HUES6 (cell line): ENCODE results near the gene PSMC3IP.

ENCODE experiments used
- H3K27ac ChIP-seq: 2 replicates; pipeline ENCODE4 v1.7.0; 2013; ENCODE audit warnings: low read depth, mild to moderate bottlenecking, low read length, inconsistent platforms
- H3K27me3 ChIP-seq: 2 replicates; pipeline ENCODE4 v1.6.1; 2013; ENCODE audit warnings: low read length; ENCODE audit not compliant: control insufficient read depth, insufficient read depth
- H3K36me3 ChIP-seq: 2 replicates; pipeline ENCODE4 v1.6.1; 2013; ENCODE audit warnings: low read length; ENCODE audit not compliant: control insufficient read depth, insufficient read depth
- H3K4me1 ChIP-seq: 2 replicates; pipeline ENCODE4 v1.6.1; 2013; ENCODE audit warnings: low read length; ENCODE audit not compliant: control insufficient read depth, insufficient read depth
- H3K4me3 ChIP-seq: 2 replicates; pipeline ENCODE4 v1.5.1; 2013; ENCODE audit warnings: low read depth, low read length
- H3K9ac ChIP-seq: one replicate; pipeline ENCODE4 v1.6.1; 2013; ENCODE audit warnings: mild to moderate bottlenecking, low read length
- H3K9me3 ChIP-seq: 2 replicates; pipeline ENCODE4 v1.6.1; 2013; ENCODE audit warnings: low read depth, low read length; ENCODE audit not compliant: control insufficient read depth, insufficient read depth

Gene PSMC3IP

GRCh38 chr17:42584880-42585279 is 7.4 kb upstream of the PSMC3IP start:
- Histone ChIP-seq H3K36me3 (peaks cover 87% of the 10 kb centered on the region), H3K9me3 (no peaks in the 10 kb centered on the region), H3K27me3 (no peaks in the 10 kb centered on the region), H3K4me3 (no peak overlapping the region), H3K9ac (no peak overlapping the region), H3K4me1 (no peaks in the 10 kb centered on the region), H3K27ac (no peak overlapping the region)

GRCh38 chr17:42581744-42582270 is 4.3 kb upstream of the PSMC3IP start:
- no peak overlapping the region for H3K27ac ChIP-seq
- H3K4me3 ChIP-seq: no peak overlapping the region
- no peaks in the 10 kb centered on the region for H3K27me3 ChIP-seq
- H3K9ac ChIP-seq: no peak overlapping the region
- no peaks in the 10 kb centered on the region for H3K9me3 ChIP-seq
- H3K4me1 ChIP-seq: peaks cover 4% of the 10 kb centered on the region; the same call in 1 of the 2 replicates
- H3K36me3 ChIP-seq: peaks cover 64% of the 10 kb centered on the region

DNA sequence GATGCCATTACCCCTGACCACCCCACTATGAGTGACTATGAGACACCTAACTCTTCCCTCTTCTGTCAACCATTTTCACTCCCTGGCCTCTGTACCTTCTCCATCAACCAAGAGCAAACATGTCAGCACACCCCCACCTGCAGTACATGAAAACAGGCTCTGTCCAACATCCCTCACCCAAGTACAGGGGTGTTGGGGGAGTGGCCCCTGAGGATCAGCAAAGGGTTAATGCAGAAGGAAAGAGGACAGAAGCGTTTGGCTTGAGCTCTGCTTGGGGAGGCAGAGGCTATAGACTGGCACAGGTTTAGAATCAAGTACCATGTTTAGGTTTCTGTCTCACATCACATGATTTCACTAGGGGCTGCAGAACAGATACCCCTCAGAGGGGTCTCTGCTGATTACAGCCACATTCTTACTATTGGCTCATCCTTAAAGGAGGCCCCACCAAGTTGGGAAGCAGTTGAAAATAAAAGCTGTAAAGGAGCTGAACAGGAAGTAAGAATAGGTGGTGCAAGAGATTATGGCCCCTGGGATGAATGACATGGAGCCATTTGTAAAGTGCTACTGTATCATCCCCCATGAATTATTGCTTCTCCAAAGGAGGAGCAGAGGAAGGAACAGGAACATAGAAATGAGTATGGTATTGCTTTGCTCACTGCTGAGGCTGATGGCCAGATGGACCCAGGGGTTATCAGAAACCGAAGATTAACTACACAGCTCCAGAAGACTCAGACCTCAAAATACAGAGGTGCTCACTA is 2.4 kb upstream of the PSMC3IP start:
- H3K36me3 ChIP-seq: peaks cover 51% of the 10 kb centered on the region
- no peaks in the 10 kb centered on the region for H3K27me3 ChIP-seq
- H3K9me3 ChIP-seq: no peaks in the 10 kb centered on the region
- H3K4me3 ChIP-seq: no peak overlapping the region
- no peak overlapping the region for H3K9ac ChIP-seq
- H3K27ac ChIP-seq: no peak overlapping the region
- peaks cover 7% of the 10 kb centered on the region; the same call in 1 of the 2 replicates for H3K4me1 ChIP-seq

DNA sequence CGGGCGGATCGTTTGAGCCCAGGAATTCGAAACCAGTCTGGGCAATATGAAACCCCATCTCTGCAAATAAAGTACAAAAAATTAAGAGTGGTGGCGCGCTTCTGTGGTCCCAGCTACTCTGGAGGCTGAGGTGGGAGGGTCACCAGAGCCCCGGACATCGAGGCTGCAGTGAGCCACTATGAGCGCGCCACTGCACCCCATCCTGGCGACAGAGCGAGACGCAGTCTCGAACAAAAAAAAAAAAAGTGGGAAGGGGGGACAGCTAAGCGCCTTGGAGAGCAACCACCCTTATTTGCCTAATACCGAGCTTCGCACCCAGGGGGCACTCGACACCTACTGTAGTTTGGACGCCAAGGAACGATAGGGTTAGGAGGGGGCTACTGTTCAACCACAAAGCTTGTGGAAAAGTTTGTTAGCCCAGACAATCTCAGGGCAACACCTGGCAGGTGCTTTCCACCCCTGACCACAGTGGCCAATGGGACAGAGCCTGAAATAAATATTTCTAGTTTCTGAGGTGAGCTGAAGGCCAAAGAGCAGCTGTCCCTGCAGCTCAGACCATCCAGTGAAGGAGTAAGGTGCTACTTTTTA is 847 bp upstream of the PSMC3IP start:
- Histone ChIP-seq H3K27me3 (no peaks in the 10 kb centered on the region), H3K4me3 (peak overlapping the region; percentile 92), H3K36me3 (peaks cover 52% of the 10 kb centered on the region), H3K9ac (peak overlapping the region; percentile 89), H3K4me1 (peaks cover 7% of the 10 kb centered on the region; the same call in 1 of the 2 replicates), H3K27ac (peak overlapping the region; percentile 73; the same call in 1 of the 2 replicates), H3K9me3 (no peaks in the 10 kb centered on the region)

DNA sequence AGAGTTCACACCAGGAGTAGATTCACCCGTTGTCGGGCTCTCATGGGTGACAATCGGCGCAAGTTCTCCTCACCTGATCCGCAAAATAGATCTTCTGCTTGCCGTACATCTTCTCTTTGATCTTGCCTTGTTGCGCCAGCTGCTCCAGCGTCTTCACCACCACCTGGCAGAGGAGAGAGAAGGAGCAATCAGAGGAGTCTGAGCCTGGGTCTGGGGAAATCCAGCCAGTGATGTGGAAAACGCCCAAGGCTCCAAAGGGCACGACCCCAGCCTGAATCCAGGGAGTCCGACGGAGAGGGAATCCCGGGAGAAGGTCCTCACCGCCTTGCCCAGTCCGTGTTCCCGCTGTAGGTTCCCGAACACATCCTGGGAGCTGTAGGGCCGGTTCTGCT is 393 bp downstream of the PSMC3IP start:
- Histone ChIP-seq H3K27me3 (no peaks in the 10 kb centered on the region), H3K36me3 (peaks cover 51% of the 10 kb centered on the region), H3K4me1 (peaks cover 7% of the 10 kb centered on the region; the same call in 1 of the 2 replicates), H3K9ac (peak overlapping the region; percentile 89), H3K4me3 (peak overlapping the region; percentile 92), H3K9me3 (no peaks in the 10 kb centered on the region), H3K27ac (peak overlapping the region; percentile 41; the same call in 1 of the 2 replicates)

- H3K27ac ChIP-seq: no peak overlapping the region
- H3K4me3 ChIP-seq: no peak overlapping the region
- H3K27me3 ChIP-seq: no peaks in the 10 kb centered on the region
- H3K4me1 ChIP-seq: peaks cover 7% of the 10 kb centered on the region; the same call in 1 of the 2 replicates
- peaks cover 57% of the 10 kb centered on the region for H3K36me3 ChIP-seq
- no peak overlapping the region for H3K9ac ChIP-seq
- no peaks in the 10 kb centered on the region for H3K9me3 ChIP-seq
Observed at GRCh38 chr17:42574463-42574862, 3.1 kb downstream of the PSMC3IP start.

GRCh38 chr17:42573095-42573494 is 4.4 kb downstream of the PSMC3IP start:
- no peak overlapping the region for H3K27ac ChIP-seq
- H3K9me3 ChIP-seq: no peaks in the 10 kb centered on the region
- H3K27me3 ChIP-seq: no peaks in the 10 kb centered on the region
- H3K4me1 ChIP-seq: 0 out of 2 replicates have a peak, but pooled peaks cover 5% of the 10 kb centered on the region
- no peak overlapping the region for H3K9ac ChIP-seq
- H3K4me3 ChIP-seq: no peak overlapping the region
- peaks cover 69% of the 10 kb centered on the region for H3K36me3 ChIP-seq

- Histone ChIP-seq H3K36me3 (peaks cover 69% of the 10 kb centered on the region), H3K9me3 (no peaks in the 10 kb centered on the region), H3K27me3 (no peaks in the 10 kb centered on the region), H3K27ac (no peak overlapping the region), H3K9ac (no peak overlapping the region), H3K4me3 (no peak overlapping the region), H3K4me1 (peaks cover 8% of the 10 kb centered on the region)
Observed at GRCh38 chr17:42571435-42572225, 5.9 kb downstream of the PSMC3IP start.

DNA sequence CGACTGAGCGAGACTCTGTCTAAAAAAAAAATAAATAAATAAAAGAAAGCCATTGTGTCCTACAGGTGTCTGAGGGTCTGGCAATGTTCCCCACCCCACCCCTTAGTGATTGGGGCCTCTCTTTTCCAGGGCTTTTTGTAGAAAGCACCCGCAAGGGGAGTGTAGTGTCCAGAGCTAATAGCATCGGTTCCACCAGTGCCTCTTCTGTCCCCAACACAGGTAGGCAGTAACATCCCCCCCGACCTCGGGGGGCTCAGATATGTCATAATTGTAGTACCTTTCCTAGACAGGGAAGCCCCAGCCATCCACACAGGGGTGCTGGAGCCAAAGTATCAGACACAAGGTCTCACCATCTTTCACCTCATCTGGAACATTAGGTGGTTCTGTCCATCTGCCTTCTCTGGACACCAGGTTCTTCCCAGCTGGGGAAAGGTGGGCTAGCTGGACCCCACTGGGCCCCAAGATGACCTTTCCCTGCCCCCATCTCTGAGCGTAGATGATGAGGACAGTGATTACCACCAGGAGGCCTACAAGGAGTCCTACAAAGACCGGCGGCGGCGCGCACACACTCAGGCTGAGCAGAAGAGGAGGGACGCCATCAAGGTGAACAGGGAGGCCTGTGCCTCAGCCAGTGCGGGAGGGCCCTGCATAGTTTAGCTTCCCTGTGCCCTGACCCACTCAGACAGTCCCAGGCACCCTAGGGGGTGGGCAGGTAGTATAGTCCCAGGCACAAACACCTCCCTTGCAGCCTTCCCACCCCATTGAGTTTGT is 9.0 kb downstream of the PSMC3IP start:
- Histone ChIP-seq H3K27ac (no peak overlapping the region), H3K9ac (no peak overlapping the region)

GRCh38 chr17:42566883-42567573 is 10.5 kb downstream of the PSMC3IP start, which contains the start of gene MLX:
Gene MLX, plus strand, starts transcription at chr17:42567100. Its CDS starts 25 bp downstream, at chr17:42567125.
- Histone ChIP-seq H3K27me3 (no peaks in the 10 kb centered on the region), H3K9ac (peak within 1 kb of the TSS; percentile 94), H3K9me3 (no peaks in the 10 kb centered on the region), H3K4me1 (peaks cover 20% of the 10 kb centered on the region), H3K36me3 (peaks cover 67% of the 10 kb centered on the region), H3K4me3 (peak within 1 kb of the TSS; percentile 97), H3K27ac (peak within 1 kb of the TSS; percentile 91)

More for the DNA sequence above, 9.0 kb downstream of the PSMC3IP start:
- H3K4me1 ChIP-seq: peaks cover 13% of the 10 kb centered on the region
- H3K27me3 ChIP-seq: no peaks in the 10 kb centered on the region
- H3K4me3 ChIP-seq: no peak overlapping the region
- H3K9me3 ChIP-seq: no peaks in the 10 kb centered on the region
- H3K36me3 ChIP-seq: peaks cover 79% of the 10 kb centered on the region
